HG03342 (cell line): ENCODE measurements around the gene MEIS2.

Experiments
- ATAC-seq: cut with Tn5 transposase; IDR thresholded peaks from one replicate; pipeline ENCODE4 v1.9.1; 2021; ENCODE audit warnings: mild to moderate bottlenecking, moderate library complexity; ENCODE audit not compliant: unreplicated experiment

Gene MEIS2

DNA sequence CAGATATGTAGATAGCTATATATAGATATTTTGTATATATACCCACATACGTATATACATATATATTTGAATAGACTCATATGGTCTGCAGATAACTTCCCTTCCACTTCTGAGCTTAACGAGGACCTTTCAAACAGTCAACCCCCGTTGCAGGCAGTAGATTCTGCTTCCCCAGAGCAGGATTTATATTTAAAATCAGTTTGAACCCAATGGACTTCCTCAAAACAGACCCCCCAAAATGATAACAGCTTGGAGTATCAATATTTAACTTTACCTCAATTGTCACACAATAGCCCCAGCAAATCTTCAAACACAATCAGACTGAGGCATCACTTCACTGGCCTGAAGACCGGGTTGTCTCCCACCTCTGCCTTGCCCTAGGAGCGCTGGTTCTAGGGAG lies 218.3 kb downstream of the MEIS2 start:
- ATAC-seq = no peak

- no peak for ATAC-seq
These were observed 218.8 kb downstream of the MEIS2 start for GRCh38 chr15:36881516-36881915.

DNA sequence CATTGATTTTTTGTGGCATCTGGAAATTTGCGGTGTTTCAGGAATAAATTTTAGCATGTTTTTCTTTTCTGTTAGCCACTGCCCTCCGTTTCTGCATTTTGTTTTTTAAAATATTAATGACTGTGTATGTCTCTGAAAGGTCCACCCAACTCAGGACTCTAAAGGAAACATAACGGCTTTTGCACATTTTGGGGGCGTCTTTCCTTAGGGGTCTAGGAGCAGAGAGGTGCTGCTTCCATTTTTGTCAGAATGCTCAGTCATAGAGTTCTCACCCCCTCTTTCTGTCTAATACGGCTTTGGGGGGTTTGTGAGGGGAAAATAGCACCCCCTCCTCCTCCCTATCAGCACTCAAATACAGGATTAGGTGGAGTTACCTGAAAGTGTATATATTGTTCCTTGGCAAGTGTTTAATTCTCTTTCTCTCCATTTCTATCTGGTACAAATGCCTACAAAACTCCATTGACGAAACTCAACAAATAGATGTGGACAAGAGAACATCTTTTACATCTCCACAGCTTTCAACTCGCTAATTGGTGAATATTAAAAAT lies 219.4 kb downstream of the MEIS2 start:
- no peak for ATAC-seq

DNA sequence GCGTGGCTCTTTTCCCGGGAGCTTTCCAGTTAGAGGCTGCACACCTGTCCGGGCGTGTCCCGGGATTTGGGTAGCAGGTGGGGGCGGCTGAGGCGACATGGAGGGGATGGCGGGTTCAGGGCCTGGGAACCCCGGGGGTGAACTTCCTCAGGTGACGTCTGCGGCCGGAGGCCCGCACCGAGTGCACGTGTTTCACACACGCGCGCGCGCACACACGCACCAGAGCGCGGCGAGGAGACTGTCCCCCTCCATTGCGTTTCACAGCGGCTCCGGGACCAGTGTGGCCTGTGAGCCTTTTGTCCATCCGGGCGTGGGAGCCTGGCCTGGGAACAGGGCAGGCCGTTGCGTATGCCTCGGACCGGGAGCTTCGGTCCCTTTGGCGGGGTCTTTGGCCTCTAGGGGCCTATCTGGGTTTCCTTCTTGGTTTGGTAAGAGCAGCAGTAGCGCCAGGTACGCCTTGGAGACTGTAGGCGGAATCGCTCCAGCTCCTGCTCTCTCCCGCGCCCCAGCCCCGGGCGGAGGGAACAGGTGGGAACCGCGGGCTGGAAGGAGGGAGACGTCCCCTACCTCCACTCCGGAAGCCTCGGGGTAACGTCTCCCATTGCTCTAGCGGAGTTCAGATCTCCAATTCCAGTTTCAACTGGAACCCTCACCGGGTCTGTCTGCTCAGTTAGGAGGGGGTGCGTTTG lies 220.0 kb downstream of the MEIS2 start:
- no peak for ATAC-seq

DNA sequence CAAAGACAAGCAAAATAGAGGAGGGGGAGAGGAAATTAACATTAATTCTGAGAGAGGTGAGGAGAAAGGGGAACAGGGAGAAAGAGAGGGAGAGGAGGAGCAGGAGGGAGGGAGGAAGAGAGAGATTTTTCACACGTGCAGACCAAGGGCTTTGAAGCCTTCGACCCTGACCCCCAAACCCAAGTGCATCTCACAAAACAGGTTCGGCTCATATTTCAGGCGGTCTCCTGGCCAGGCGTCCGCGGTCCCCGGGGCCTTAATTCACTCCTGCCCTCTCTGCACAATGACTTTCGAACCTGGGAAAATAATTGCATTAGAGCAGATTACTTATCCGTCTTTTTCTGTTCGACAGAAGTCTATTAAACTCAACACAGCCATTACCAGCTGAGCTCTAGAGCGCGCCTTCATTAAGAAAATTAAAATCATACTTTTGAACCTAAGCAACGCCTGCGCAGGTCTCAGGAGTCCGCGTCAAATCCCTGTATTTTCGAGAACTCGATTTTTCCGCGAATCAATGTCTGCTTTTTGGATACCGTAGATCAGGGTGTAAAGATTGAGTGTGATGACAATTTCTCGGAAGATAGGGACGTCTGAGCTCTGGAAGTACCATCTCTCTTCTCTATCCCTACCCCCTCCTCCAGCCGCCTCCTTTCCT lies 220.7 kb downstream of the MEIS2 start:
- no peak for ATAC-seq

DNA sequence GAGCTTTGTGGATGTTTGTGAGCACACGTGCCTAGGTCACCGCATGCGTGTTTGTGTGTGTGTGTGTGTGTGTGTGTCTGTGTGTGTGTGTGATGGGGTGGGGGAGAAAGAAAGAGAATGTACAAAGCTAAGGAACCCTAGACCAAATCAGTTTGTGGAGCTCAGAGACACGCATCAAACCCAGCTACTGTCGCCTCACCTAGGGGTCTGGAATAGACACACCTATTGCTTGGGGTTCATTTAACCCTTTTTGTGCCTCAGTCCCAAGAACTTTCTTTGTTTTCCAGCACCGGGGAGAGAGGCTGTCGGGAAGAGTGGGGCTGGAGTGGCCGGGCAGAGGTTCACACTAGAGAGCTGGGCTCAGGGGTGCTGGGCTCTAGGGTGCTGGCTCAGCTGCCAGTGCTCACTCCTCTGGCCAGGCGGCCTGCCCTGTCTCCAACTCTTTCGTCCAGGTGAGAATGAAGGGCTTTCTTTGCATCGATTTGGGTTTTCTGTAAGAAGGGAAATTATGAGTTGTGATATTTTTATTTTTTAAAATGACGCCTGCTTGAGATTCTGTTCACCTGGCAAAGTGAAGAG lies 221.6 kb downstream of the MEIS2 start:
- ATAC-seq = no peak

DNA sequence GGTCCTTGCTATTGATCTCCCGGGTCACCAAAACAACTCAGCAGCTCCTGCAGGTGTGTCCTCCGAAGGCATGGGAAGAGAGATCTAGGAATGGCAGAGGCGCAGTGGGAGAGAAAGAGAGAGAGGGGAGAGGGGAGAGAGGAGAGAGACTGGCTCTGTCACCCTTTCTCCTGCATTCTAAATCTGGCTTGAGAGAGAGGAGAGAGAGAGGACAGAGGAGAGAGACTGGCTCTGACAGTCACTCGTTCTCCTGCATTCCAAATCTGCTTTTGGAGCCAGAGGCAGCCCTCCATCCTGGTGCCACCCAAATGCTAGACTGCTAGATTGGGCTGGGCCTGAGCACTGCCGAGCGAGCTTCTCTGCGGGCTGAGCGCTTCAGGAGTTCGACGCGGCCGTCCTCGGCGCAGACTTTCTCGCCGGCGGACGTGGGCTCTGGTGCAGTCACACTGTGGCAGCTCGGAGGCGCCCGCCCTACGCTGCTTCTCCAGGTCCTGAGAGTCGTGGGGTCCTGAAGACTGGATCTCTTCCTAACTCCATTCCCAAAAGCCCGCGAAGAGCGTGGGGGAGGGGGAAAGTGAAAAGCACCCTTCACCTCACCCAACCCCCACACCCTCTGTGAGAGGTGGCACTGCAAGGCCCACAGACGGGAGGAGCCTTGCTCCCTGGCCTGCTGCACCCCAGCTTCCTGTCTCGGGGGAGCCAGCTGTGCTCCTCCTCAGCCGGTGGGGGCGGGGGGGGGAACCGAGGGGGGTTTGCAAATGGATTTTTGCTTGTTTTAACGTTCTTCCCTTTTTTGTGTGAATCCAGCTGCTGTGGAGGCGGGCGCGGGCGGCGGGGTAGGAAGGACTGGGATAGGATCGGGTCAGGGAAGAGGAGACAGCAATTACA lies 222.3 kb downstream of the MEIS2 start:
- ATAC-seq = no peak

DNA sequence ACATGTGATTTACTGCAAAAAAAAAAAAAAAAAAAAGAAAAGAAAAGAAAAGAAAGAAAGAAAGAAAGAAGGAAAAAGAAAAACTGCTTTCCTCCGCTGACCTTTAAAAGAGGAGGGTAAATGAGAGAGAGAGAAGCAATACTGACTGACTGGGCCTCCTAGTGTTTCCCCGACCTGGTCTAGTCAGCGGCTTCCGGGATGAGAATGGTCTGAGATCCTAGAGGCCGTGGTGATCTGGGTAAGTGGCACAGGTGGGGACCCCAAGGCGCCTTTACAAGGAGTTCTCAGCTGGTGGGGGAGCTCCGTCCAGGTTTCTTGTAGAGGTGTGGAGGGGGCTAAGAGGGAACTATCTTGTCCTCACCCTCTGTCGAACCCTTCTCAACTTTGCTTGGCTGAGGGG lies 223.1 kb downstream of the MEIS2 start:
- no peak for ATAC-seq

DNA sequence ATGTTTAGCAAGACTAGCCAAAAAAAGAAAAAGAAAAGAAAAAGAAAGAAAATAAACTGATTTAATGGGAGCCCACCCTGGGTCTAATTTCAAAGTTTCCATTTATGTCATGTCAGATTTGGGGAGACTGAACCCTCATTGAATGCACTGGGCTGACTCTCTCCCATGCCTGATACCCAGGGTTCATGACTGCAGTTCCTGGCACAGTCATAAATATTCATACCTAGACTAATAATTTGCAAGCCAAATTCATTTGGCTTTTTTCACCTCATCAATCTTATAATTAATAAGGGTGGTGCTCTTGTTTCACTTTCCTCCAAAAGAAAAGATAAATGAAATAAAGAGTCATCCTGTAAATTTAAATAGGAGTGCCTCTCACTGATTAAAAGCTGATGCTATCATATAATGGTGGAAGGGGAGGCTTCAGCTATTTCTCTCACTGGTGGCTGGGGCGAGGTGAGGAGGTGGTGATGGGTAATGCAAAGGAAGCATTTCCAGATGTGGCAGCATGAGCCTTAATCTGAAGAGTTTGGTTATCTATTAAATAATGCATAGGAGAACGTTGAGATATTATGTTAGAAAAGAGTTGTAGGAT lies 224.5 kb downstream of the MEIS2 start:
- no peak for ATAC-seq

- ATAC-seq = no peak
These were observed 225.4 kb downstream of the MEIS2 start for GRCh38 chr15:36874930-36875329.

GRCh38 chr15:36867436-36867835 lies 232.9 kb downstream of the MEIS2 start:
- no peak for ATAC-seq

GRCh38 chr15:36866896-36867295 lies 233.5 kb downstream of the MEIS2 start:
- ATAC-seq = no peak

DNA sequence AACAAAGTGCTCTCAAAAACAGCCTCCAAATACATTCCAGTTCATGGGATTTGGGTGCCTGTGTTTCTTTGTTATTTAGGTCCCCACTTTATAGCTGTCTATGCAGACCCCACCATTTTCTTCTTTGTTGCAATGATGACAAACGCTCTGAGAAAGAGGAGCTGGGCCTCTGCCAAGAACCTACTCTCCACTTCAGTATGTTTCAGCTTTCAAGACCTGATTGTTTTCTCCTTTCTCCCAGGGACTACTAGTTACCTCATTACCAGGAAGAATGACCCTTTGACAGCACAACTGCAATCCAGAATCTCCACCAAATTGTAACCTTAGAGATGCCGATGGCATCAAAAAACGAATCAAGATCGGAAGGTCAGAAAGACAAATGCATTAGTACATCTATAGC lies 236.8 kb downstream of the MEIS2 start:
- no peak for ATAC-seq

DNA sequence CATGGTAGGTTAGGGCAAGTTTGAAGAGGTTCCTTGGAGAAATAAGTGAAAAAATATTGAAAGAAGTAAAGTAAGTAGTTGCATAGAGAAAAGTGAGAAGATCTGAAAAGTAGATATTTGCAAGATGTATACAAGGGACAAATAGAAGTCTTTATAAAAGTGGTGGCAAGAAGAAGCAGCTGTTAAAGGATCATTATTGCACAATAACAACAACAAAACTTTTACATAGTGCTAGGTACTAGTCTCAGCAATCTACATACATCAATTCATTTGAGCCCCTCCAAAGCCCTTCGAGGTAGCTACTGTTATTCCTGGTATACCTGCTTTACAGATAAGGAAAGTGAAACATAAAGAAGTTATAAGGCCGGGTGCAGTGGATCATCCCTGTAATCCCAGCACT lies 239.6 kb downstream of the MEIS2 start:
- ATAC-seq = no peak

- no peak for ATAC-seq
These were observed 241.9 kb downstream of the MEIS2 start for GRCh38 chr15:36858423-36858822.

DNA sequence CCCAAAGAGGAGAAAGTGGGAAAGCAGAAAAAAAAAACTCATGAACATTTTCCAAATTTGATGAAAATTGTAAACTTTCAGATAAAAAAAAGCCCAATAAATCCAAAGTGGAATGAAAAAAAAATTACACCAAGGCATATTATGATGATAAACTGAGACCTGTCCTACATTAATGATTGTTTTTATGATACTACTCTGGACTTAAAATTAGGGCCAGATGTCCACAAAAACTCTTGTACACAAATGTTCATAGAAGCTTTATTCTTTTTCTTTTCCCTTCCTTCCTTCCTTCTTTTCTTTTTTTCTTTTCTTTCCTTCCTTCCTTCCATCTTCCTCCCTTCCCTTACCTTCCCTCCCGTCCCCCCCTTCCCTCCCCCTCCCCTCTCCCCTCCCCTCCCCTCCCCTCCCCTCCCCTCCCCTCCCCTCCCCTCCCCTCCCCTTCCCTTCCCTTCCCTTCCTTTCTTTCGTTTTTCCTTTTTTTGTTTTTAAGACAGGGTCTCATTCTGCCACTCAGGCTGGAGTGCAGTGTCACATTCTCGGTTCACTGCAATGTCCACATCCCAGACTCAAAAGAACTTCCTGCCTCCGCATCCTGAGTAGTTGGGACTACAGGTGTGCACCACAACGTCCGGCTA lies 243.9 kb downstream of the MEIS2 start:
- ATAC-seq = no peak

- no peak for ATAC-seq
These were observed 249.5 kb downstream of the MEIS2 start for GRCh38 chr15:36850864-36851263.

- ATAC-seq = no peak
These were observed 255.1 kb downstream of the MEIS2 start for GRCh38 chr15:36845270-36845669.

DNA sequence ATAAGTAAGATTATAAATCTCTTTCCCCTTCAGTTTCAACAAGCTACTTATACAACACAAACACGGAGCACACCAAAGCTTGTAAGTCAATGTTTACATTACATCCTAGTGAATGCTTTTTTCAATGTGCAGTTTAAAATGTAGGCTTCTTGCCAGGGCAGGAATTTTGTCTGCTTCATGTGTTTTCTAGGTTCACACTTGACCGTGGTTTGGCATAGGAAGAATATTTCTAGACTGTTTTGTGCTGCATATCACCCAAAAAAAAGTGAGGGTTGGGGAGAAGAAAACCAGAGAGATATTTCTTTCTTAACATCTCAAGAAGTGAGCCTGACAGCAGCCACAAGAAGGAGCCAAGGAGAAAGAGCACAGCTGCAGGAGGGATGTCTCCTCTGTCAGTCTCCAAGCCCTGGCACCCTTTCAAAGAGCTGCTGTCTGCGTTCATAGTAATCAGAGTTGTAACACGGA lies 255.8 kb downstream of the MEIS2 start:
- ATAC-seq = no peak

GRCh38 chr15:36843822-36844221 lies 256.5 kb downstream of the MEIS2 start:
- no peak for ATAC-seq
